NCI-H1417 (cell line): Measurements from ENCODE around the gene CYP26A1.

Experiments used
- DNase-seq, 3 experiments: peaks; one replicate each; lab custom pipeline; 2025; lab: John Stamatoyannopoulos, UW

CYP26A1 gene

GRCh38 chr10:93064874-93065660 lies 8.6 kb upstream of the CYP26A1 start:
- DNase-seq, result no peak

GRCh38 chr10:93065675-93066543 lies 7.8 kb upstream of the CYP26A1 start:
- no peak for DNase-seq

- no peak for DNase-seq
These were observed 7.2 kb upstream of the CYP26A1 start for GRCh38 chr10:93066544-93066913.

GRCh38 chr10:93067443-93068365 lies 6.0 kb upstream of the CYP26A1 start:
- no peak for DNase-seq

GRCh38 chr10:93068411-93069244 lies 5.1 kb upstream of the CYP26A1 start:
- no peak for DNase-seq

- no peak for DNase-seq
These were observed 4.5 kb upstream of the CYP26A1 start for GRCh38 chr10:93069245-93069561.

- no peak for DNase-seq
These were observed 3.1 kb upstream of the CYP26A1 start for GRCh38 chr10:93070378-93071176.

- no peak for DNase-seq
These were observed 2.6 kb upstream of the CYP26A1 start for GRCh38 chr10:93071177-93071472.

- DNase-seq, result no peak
These were observed 1.9 kb upstream of the CYP26A1 start for GRCh38 chr10:93071674-93072224.

- DNase-seq, result peak in 1 of 3 experiments; percentile 18
These were observed 1.4 kb upstream of the CYP26A1 start for GRCh38 chr10:93072225-93072712.

- DNase-seq, result no peak
These were observed 767 bp upstream of the CYP26A1 start for GRCh38 chr10:93072713-93073538.

GRCh38 chr10:93074147-93074596 lies 479 bp downstream of the CYP26A1 start:
- DNase-seq, result peak in 2 of 3 experiments; percentile 74 to 77

- peak in 2 of 3 experiments; percentile 55 to 69 for DNase-seq
These were observed 1.1 kb downstream of the CYP26A1 start for GRCh38 chr10:93074597-93075368.

GRCh38 chr10:93075369-93076221 lies 1.9 kb downstream of the CYP26A1 start:
- DNase-seq, result no peak

GRCh38 chr10:93076871-93077270 lies 3.2 kb downstream of the CYP26A1 start:
- no peak for DNase-seq

GRCh38 chr10:93077860-93078337 lies 4.2 kb downstream of the CYP26A1 start:
- DNase-seq, result no peak

GRCh38 chr10:93079663-93080349 lies 6.1 kb downstream of the CYP26A1 start:
- no peak for DNase-seq
